GM10248 (cell line): ENCODE data around the gene ENOX1.

Experiments
- CTCF ChIA-PET: fragments of 300-600 bp; sonication (Branson Sonifier 250); formaldehyde crosslinking; extraction: SDS; loops from one replicate; lab custom pipeline; 2021; ENCODE audit warnings: antibody characterized with exemption; lab: Yijun Ruan, JAX
- POLR2A ChIA-PET: fragments of 350-650 bp; sonication (Branson Sonifier 250); formaldehyde crosslinking; extraction: SDS; loops from one replicate; lab custom pipeline; 2020; ENCODE audit warnings: antibody characterized with exemption; lab: Yijun Ruan, JAX
- DNase-seq: peaks from one replicate; pipeline ENCODE4 v3.0.0; 2012; ENCODE audit errors: extremely low spot score
- TF ChIP-seq, protein P1 (sequence below): IDR thresholded peaks from 2 replicates; pipeline ENCODE4 v1.5.1; 2012; ENCODE audit warnings: mild to moderate bottlenecking, low read depth; ENCODE audit errors: extremely low read depth, missing control alignments, control extremely low read depth

The ENOX1 gene

DNA sequence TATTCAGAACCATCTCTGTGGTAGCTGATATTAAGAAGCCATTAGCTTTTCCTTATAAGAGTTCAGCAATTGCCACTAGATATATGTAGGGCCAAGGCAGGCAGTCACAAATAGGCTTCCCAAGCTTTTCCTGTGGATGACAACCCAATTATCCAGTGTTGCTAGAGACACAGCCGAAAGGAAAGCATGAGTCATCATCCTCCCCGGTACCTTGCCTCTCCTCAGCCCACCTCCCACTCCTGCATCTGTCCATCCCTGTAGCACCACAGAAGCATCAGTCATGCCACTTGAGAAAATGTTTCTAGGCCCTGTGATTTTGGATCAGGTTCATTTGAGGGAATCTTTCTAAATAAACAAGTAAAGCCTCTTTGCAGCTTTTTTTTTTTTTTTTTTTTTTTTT, 559.1 kb downstream of the ENOX1 start:
- DNase-seq = no peak
- ChIA-PET POLR2A (no interaction called here), CTCF (interaction anchor here (1.1 kb wide), 1 partner anchor 12 kb away, joined by 3 read pairs; no protein-coding TSS in a partner anchor)
- TF ChIP-seq, protein P1, sequence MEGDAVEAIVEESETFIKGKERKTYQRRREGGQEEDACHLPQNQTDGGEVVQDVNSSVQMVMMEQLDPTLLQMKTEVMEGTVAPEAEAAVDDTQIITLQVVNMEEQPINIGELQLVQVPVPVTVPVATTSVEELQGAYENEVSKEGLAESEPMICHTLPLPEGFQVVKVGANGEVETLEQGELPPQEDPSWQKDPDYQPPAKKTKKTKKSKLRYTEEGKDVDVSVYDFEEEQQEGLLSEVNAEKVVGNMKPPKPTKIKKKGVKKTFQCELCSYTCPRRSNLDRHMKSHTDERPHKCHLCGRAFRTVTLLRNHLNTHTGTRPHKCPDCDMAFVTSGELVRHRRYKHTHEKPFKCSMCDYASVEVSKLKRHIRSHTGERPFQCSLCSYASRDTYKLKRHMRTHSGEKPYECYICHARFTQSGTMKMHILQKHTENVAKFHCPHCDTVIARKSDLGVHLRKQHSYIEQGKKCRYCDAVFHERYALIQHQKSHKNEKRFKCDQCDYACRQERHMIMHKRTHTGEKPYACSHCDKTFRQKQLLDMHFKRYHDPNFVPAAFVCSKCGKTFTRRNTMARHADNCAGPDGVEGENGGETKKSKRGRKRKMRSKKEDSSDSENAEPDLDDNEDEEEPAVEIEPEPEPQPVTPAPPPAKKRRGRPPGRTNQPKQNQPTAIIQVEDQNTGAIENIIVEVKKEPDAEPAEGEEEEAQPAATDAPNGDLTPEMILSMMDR = no peak

DNA sequence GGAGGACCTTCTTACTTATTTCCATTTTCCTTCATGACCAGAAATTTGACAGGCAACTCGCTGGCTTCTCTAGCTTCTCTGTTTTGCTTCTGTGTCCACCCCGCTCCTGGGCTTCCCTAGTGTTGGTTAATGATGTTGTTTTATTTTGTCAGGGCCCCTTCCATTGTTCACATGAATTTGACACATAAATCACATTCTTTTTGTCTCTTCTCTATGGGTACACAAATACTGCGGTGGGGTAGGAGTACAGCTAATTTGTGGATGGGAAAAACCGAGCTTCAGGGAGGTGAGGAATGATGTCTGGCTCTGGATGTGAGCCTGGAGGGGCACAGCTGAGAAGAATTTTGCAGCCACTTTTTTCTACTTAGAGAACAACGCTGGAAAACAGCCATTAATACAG, 563.6 kb downstream of the ENOX1 start:
- POLR2A ChIA-PET = no interaction called here
- TF ChIP-seq, protein P1 = no peak
- CTCF ChIA-PET = interaction anchor here (1.4 to 1.9 kb wide), 2 partner anchors 10 kb away, joined by 3 to 5 read pairs; no protein-coding TSS in a partner anchor
- DNase-seq = no peak

- TF ChIP-seq, protein P1 = no peak
- ChIA-PET CTCF (interaction anchor here (1.4 to 1.9 kb wide), 2 partner anchors 8 to 11 kb away, joined by 3 to 5 read pairs; no protein-coding TSS in a partner anchor), POLR2A (no interaction called here)
- DNase-seq = no peak
These were observed 564.7 kb downstream of the ENOX1 start for GRCh38 chr13:43222086-43222485.

DNA sequence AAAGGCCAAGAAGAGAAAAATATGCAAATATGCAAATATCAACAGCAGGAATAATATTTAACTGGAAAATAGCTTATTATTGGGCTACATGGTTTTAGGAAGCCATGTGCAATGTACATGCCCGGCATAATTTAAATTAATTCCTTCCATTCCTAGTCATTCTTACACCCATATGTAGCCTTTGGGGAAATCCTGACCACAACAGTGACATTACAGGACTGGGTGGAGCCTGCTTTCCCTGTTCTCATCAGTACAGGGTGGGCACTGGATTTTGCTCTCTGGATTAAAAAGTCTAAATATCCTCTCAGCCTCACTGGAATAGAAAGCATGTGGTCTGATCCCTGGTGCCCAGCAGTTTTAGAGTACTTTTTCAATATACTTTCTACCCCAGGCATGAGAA, 565.2 kb downstream of the ENOX1 start:
- CTCF ChIA-PET = interaction anchor here (1.4 kb wide), 1 partner anchor 8 kb away, joined by 3 read pairs; no protein-coding TSS in a partner anchor
- DNase-seq = no peak
- TF ChIP-seq, protein P1 = no peak
- POLR2A ChIA-PET = no interaction called here

DNA sequence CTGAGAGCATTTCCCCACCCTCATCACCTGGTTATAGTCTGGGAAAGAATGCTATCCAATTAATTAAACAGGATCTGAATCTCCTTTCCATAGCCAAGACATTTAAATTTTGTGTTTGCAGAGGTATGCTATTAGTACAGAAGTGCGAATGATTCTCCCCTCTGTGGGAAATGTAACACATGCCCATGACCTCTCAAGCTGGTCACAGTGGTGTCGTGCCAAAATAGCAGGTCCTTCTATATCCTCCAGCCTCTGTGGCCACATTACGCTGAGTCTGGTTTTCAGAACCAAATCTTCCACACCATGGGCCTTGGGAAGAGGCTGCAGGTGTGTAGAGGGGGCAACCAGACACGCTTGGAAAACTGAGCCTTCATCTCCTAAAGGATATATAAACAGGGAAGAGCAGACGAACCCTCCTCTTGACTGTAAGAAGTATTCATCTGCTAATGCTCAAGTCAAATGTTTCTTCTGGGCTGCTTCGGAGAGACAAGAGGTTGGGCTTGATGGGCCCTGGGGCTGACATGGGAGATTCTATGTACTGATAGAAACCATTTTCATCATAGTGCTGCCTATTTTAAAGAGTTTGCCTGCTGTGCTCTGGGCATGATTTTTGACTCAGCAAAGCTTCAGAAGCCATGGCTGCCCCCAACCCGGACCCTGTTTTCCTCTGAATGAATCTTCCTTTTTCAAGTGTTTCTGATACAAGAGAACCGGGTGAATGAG, 565.7 kb downstream of the ENOX1 start:
- no peak for DNase-seq
- TF ChIP-seq, protein P1 = no peak
- POLR2A ChIA-PET = no interaction called here
- CTCF ChIA-PET = no interaction called here

- TF ChIP-seq, protein P1 = no peak
- DNase-seq = no peak
- ChIA-PET POLR2A (no interaction called here), CTCF (interaction anchor here (1.0 to 1.6 kb wide), 2 partner anchors 8 to 10 kb away, joined by 3 read pairs; no protein-coding TSS in a partner anchor)
These were observed 572.6 kb downstream of the ENOX1 start for GRCh38 chr13:43214124-43214523.
